Stimulated activated CD4-positive, alpha-beta T cell treated with anti-CD3 and anti-CD28 coated beads, Interleukin-1b, Interleukin-23, amount 100 ng/mL, for 4 hours (primary cell): ENCODE results near the gene SPTBN1.
A peak's percentile ranks its signal among the peaks of the same experiment; 100 is the strongest.

ENCODE experiments used
- DNase-seq, 2 donors: peaks; one replicate each; pipeline ENCODE4 v3.0.0-alpha.2; 2020; ENCODE audit warnings: low read depth in 2 of 2

SPTBN1 gene

DNA sequence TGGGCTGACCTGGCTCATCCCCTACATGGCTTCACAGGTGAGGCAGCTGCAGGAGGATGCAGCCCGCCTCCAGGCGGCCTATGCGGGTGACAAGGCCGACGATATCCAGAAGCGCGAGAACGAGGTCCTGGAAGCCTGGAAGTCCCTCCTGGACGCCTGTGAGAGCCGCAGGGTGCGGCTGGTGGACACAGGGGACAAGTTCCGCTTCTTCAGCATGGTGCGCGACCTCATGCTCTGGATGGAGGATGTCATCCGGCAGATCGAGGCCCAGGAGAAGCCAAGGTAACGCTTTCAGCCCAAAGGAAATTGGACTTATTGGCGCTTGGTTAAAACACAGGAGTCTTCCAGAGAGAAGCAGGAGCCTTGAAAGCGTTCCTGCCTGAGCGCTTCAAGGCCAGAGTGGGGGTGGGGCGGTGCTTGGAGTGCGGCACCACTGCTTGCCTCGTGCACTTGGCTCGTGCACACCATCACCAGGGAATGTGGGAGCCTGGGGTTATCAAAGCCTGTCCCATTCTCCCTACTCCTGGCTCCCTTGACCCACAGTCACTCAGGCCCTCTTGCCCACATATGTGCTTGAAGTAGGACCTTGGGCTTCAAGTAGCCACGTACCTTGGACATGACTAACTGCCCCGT, 197.6 kb downstream of the SPTBN1 start:
- DNase-seq, result no peak

DNA sequence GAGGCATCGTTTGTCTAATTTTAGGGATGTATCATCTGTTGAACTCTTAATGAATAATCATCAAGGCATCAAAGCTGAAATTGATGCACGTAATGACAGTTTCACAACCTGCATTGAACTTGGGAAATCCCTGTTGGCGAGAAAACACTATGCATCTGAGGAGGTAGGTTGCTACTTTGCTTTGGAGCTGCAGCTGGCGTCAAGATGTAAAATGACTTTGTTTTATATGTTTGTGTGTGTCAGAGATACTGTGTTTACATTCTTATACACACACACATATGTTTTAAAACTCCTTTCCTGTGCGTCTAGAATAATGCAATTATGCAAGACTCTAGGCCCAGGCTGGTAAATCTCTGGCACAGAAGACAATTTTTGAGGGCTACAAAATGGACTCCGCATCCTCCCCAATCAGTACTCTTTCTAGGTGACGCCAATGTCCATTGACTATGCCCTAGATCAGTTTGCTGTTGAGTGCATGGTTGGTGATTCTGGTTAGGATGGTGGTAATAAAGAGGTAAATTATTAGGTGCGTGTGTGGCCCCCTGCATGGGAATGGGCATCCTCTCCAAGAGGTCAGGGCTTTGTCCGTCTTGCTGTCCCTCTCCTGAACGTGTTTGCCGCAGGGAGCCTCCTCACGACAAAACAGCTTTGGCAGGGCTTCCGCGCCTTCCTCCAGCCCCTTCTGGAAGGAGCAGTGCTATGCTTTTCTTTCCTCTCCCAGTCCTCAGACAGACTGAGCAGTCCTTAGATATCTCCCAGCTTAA, 199.1 kb downstream of the SPTBN1 start:
- DNase-seq, result no peak

DNA sequence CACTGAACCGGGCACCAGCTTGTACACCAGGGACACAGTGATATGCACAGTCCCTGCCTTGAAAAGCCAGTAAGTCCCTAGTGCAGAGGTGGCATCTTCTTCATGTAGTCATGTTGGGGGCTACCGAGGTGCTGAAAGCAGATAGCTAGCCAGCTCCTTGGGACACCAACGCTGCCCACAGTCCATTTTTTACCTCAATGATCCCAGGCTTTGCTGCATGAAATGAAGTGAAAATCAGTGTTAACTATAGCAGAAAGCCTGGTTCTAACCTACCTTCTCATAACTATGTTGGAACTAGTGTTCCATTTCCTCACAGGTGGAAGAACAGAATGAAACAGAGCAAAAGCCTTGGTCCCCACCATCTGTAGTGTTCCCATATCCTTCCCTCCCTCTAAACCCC, 200.7 kb downstream of the SPTBN1 start:
- no peak for DNase-seq

DNA sequence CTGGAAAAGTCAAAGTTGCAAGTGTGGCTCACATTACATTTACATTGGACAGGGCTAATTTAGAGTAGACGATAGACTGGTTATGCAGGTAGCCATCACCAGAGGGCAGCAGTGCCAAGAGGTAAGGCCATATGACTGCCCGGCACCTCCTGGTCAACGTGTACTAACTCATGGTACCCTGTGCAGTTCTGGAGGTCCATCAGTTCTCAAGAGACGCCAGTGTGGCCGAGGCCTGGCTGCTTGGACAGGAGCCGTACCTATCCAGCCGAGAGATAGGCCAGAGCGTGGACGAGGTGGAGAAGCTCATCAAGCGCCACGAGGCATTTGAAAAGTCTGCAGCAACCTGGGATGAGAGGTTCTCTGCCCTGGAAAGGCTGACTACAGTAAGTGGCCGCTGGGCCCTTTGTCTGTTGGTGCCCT, 201.5 kb downstream of the SPTBN1 start:
- DNase-seq, result peak; percentile 5 to 28

DNA sequence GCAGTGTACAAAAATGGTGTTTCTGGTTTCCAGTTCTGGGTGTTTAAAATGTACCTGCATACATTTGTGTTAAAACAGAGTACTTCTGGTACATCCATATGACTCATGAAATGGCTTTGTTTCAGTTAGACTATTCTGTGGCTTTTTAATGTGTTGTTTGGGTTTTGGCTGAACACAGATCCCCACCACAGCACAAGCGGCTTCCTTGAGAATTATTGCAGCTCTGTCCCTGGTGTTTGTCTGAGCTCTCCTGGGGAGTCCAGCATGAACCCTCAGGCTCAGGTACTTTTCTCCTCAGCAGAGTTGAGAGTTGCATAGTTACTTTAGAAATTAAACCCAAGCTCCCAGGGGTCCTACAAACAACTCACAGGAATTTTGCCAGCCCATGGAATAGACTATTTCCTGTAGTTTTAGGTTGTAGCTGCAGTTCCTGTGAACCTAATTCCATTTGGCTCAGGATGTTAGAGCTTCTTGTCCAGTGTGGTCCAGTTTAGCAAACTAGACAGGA, 202.5 kb downstream of the SPTBN1 start:
- no peak for DNase-seq

DNA sequence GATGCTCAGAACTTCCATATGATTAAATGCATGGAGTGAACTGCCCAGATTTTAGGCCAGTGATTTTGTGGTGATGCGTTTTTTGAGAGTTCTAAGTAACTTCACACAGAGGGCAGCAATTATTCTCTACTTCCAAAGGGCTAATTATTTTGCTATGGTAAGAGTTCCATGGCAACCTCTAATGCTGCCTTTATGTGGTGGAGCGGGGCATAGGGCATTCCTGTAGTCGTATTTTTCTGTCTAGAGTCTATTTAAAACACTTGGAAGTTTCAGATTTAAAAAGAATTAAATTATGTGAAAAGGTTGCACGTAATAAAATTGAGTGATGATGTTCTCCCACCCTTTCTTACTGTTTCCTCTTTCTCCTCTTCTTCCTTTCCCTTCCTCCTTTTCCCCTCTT, 203.4 kb downstream of the SPTBN1 start:
- no peak for DNase-seq

DNA sequence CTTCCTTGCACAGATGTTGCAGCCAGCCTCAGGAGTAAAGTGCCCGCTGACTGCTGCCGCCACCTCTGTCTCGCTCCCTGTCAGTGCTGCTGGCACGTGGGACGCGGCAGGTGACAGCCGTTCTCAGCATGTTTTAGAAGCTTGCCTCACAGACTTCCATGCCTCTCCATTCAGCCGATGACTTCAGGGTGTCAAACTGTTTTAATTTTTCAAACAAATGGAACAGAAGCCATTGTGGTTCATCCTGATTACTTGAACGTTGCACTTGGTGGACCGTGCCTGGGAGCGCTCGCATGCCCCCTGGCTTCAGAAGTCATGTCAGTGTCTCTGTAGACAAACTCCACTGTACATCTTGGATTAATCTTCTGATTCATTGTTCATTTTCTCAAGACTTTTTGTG, 204.6 kb downstream of the SPTBN1 start:
- DNase-seq, result no peak

DNA sequence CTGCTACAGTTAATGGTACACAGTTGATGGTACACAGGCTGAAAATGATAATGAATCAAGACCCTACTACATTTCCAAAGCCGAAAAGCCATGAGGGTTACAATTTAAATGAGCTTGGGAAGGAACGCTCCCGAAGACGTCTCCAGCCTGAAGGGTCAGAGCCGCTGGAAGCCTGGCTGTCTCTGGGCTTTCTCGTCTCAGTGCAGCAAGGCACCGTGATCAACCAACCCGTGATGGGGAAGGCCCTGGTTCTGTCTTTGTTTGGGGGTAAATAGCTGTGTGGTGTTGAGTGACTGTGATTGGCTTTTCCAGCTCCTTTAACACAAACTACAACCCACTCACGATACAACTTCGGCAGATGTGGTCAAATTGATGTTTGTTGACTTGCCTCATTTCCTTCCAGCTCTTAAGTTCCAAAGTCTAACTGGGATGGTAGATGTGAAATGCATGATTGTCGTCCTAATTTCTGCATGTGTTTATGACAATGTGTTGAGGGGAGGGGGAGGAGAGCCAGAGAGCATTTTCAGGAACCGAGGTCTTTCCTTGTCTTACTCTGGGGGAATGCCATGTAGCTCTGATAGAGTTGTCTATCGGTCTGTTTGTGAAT, 207.4 kb downstream of the SPTBN1 start:
- DNase-seq, result no peak

DNA sequence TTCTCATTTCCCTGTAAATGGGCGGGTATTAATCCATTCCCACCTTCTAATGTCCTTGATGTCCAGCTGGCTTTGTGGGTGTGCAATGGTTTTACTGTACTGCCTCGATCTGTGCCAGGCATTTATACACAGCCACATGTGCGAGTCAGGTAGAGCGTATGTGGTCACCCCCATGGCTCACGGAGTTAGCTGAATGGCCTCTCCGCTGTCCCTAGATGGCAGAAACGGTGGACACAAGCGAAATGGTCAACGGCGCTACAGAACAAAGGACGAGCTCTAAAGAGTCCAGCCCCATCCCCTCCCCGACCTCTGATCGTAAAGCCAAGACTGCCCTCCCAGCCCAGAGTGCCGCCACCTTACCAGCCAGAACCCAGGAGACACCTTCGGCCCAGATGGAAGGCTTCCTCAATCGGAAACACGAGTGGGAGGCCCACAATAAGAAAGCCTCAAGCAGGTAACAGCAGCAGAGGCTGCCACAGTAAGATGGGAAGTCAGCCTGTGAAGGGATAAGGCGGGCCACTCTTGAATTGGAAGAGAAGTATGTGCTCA, 208.2 kb downstream of the SPTBN1 start:
- DNase-seq, result no peak

DNA sequence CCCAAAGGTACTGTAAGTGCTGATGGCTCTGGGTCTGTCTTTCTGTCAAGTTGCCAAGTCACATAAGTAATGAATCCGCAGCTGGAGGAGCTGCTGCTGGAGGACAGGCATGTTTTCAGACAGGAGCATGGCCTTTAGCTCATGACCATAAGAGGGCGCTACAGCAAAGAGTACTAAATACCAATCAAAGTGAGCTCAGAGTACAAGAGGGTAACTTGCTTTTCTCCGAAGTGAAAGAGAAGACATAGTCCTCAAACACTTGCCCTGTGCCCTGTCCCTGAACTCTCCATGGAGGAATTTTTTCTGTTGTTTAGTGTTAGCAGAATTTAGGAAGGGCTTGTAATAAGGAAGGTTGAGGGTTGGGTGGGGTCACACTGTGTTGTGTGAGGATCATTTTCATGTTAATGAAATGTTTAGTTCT, 209.3 kb downstream of the SPTBN1 start:
- peak in 1 of 2 donors; percentile 10 for DNase-seq

DNA sequence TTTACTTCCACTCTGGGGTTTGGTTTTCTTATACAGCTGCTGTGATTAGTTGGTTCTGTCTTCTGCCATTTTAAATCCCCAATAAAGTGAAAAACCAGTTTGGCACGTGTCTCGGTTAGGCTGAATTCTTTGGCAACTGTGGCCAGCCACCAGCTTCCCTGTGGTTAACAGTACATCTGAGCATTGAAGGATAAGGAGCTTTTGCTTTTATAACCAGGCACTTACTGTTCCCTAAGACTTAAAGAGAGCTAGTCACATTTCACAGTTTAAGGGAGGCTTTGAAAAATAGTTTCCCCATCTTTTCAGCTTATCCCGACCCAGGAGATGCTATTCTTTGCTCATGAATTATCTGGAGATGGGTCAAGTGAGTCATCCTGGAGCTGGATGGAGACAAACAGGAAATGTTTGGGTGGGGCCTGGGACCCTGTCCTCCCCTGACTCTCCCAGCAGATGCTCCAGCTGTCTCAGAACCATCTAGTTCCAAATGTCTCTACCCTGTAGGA, 210.1 kb downstream of the SPTBN1 start:
- no peak for DNase-seq

DNA sequence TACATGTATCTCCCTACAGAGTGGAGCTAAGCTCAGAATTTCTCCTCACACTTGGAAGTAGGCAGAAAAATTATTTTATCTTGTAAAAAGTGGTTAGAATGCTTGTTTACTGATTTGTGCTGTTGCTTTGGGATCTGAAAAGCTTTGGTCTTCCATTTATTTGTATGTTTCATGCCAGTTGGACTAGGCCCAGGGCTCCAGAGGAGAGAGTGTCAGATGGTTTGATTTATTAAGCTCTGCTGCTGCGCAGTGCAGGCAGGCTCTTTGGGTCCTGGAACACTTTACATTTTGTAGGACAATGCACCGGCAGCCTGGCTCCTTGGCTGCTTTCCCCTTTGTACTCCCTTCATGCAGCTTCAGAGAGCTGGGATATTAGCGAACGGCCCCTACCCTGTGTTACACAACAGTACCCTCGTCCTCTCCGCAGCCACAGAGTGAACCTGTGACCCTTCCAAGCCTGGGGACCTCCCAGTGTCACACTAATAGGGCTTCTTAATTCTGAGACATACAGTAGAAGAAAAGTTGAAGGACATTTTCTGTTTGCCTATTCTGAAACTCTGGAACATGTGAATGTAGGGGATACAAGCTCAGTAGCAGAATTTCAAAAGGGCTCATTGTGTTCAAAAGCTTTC, 210.6 kb downstream of the SPTBN1 start:
- DNase-seq, result no peak

DNA sequence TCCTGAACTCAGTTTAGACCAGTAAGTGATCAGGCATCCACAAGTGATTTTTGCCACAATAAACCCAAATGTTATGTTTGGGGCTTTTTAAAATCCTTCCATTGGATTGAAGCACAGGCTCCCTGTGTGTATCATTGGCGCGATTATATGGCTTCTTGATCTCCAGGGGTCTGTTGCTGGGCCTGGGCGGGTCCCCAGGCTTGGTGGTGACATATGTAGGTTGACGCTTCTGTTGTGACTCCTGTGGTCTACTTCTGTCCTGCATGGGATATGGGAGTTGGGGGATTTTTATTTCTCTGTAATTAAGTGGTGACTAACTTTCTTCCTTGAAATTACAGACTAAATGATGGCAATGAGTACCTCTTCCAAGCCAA, 211.1 kb downstream of the SPTBN1 start:
- no peak for DNase-seq

DNA sequence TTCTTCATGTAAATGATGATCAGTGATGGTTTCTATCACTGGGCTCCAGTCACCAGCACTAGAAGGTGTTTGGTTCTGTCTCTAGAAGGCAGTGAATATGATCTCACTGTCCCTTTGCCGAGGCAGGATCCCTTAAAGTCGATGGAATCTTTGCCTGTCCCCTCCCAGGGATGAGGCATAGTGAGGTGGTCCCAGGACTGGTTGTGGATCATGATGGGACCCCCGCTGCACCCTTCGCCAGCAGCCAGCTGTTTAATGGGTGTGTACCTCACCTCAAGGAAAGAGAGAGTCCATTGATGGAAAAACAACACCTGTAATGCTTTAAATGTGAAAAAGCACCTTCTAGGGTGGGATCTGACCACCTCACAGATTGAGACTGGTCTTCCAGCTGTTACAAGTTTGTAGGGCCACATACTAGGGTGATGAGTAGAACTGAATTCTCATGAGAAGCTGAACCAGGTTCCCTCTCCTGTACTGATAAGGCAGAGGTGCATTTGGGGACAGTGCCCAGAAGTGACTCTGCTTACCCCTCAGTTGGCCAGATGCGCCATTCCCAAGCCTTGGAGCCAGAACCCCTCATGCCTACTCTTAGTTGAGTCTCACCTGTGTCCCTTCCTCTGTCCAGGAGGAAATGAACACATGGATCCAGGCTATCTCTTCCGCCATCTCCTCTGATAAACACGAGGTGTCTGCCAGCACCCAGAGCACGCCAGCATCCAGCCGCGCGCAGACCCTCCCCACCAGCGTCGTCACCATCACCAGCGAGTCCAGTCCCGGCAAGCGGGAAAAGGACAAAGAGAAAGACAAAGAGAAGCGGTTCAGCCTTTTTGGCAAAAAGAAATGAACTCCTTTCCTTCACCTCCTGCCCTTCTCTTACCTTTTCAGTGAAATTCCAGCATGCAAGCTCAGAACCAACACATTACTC, 211.9 kb downstream of the SPTBN1 start:
- DNase-seq, result no peak

DNA sequence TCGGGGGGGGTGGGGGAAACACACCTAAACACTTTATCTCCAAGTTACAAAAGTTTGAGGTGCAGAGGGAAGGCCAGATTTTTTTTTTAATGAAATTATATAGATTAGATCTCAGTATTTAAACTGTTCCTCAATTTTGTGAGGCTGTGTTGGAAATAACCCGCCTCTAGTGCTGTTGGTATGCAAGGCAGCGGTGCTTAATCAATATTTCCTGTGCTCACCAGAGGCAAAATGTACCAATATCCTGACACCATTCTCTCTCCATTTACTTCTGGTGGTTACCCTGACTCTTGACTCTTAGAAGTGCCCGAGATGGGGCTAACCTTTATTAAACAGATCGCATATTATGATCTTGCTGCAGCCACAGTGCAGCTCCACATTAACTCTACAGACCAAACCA, 212.6 kb downstream of the SPTBN1 start:
- no peak for DNase-seq

DNA sequence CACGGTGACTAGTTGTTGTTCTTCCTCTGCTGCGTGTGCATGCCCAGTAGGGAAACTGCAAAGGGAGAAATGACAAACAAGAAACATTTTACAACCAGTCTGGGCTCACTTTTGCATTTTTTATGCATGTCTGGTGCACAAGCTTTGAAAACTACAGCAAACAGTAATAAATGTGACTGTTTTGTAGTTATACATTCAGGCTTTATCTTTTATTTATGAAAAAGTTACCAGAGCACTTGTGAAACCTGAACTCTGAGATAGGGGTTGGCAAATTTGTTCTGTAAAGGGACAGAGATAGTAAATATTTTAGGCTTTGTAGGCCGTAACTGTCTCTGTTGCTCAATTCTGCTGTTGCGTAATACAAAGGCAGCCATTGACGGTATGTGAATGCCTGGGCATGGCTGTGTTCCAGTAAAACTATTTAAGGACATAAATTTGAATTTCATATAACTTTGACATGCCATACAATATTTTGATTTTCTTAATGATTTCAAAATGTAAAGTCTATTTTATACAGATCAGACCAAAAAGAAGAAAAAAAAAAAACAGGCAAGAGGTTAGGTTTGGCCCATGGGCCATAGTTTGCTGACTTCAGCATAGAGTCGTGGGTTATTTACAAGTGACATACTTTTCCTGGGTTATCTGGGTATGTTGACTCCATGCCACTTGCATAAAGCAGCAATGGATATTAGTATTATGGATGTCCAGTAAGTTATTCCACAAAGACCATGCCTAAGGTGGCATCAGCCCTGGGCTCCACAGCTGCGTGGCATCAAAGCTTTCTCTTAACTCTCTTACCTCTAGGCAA, 213.8 kb downstream of the SPTBN1 start:
- no peak for DNase-seq

DNA sequence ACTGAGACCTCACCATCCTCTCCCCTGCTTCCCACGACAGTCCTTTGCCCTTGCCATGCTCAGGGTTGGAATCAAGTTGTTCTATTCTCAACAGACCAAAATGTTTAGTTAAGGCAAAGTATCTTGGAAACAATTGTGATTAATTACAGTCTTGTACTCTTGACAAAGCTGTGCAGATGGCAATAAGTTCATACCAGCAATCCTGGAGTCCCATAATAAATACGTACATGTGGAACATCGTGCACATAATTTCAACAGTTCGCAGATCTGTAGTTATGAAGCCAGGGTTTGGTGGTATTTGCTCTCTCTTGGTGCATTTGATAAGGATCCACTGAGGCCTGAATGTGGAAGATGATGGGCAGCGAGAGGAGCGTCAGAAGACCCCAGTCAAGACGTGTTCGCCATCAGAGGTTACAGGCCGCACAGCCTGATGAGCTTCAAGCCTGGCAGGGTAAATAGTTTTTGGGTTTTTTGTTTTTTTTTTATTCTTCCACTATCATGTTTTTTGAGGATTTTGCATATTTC, 214.4 kb downstream of the SPTBN1 start:
- DNase-seq, result no peak

DNA sequence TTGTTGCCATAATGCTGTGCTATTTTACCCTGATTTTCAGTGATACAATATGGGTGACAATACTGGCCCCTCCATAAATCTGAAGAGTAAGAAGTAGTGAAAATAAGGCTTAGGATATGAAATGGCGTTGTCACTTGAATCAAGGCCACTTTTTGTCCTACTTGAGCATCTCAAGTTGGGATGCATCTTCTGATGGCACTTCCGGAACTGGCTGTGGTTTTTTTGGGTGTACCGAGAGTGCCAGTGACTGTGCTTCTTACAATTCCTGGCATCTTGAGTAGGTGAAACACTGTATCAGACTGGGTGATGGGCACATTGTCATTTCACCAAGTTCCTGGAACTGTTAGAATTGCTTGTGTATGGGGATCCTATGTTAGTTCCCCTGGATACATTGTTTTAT, 214.9 kb downstream of the SPTBN1 start:
- DNase-seq, result no peak

DNA sequence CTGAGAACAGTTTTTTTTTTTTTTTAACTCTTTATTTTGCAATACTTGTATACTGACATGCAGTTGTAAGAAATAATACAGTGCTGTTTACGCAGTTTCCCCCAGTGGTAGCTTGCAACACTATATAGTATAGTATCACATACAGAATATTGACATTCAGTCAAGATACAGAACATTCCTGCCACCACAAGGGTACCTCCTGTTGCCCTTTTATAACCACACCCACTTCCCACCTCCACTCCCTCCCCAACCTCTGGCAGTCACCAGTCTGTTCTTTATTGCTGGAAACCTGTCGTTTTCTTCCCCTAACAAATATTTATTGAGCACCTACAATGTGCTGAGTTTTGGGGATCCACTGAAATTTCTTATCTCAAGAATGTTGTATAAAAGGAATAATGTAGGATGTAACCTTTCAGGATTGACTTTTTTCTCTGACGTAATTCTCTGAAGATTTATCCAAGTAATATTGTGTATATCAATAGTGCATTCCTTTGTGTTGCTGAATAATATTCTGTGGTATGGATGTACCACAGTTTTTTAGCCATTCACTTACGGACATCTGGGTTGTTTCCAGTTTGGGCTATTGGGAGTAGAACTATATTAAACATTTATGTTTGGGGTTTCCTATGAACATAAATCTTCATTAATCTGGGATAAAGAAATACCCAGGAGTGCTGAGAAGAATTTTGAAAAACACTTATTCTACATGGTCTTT, 215.9 kb downstream of the SPTBN1 start:
- DNase-seq, result no peak
